ENCODE data around the gene AKAP8L.

Gene AKAP8L

GRCh38 chr19:15429825-15430467 is 11.2 kb upstream of the AKAP8L start:
- Histone ChIP-seq H3K4me3 (ENCODE audit: low read length) (peak overlapping the region; percentile 94), H3K36me3 (ENCODE audit: control insufficient read depth, insufficient read depth, low read length, severe bottlenecking) (peaks cover 33% of the 10 kb centered on the region), H3K9me3 (ENCODE audit: control insufficient read depth, low read length) (no peaks in the 10 kb centered on the region), H3K27me3 (replicated peaks; ENCODE audit: control insufficient read depth, insufficient read depth, low read length) (no peaks in the 10 kb centered on the region), H3K4me1 (ENCODE audit: control insufficient read depth, insufficient read depth, low read length) (peaks cover 24% of the 10 kb centered on the region), H3K9ac (ENCODE audit: low read length) (peak overlapping the region; percentile 61)
- DNase-seq (ENCODE audit: low read depth) = no peak

GRCh38 chr19:15428956-15429824 is 10.4 kb upstream of the AKAP8L start:
- Histone ChIP-seq H3K4me3 (ENCODE audit: low read length) (no peak overlapping the region), H3K27me3 (replicated peaks; ENCODE audit: control insufficient read depth, insufficient read depth, low read length) (no peaks in the 10 kb centered on the region), H3K9ac (ENCODE audit: low read length) (no peak overlapping the region), H3K4me1 (ENCODE audit: control insufficient read depth, insufficient read depth, low read length) (peaks cover 24% of the 10 kb centered on the region), H3K9me3 (ENCODE audit: control insufficient read depth, low read length) (no peaks in the 10 kb centered on the region), H3K36me3 (ENCODE audit: control insufficient read depth, insufficient read depth, low read length, severe bottlenecking) (peaks cover 40% of the 10 kb centered on the region)
- no peak for DNase-seq (ENCODE audit: low read depth)

GRCh38 chr19:15427991-15428471 is 9.2 kb upstream of the AKAP8L start:
- Histone ChIP-seq H3K36me3 (ENCODE audit: control insufficient read depth, insufficient read depth, low read length, severe bottlenecking) (peaks cover 52% of the 10 kb centered on the region), H3K4me1 (ENCODE audit: control insufficient read depth, insufficient read depth, low read length) (peaks cover 21% of the 10 kb centered on the region), H3K4me3 (ENCODE audit: low read length) (no peak overlapping the region), H3K9ac (ENCODE audit: low read length) (no peak overlapping the region), H3K27me3 (replicated peaks; ENCODE audit: control insufficient read depth, insufficient read depth, low read length) (no peaks in the 10 kb centered on the region), H3K9me3 (ENCODE audit: control insufficient read depth, low read length) (no peaks in the 10 kb centered on the region)
- DNase-seq (ENCODE audit: low read depth) = no peak

- H3K27me3 ChIP-seq (replicated peaks; ENCODE audit: control insufficient read depth, insufficient read depth, low read length) = no peaks in the 10 kb centered on the region
- no peak overlapping the region for H3K9ac ChIP-seq (ENCODE audit: low read length)
- no peak overlapping the region for H3K4me3 ChIP-seq (ENCODE audit: low read length)
- peaks cover 59% of the 10 kb centered on the region for H3K36me3 ChIP-seq (ENCODE audit: control insufficient read depth, insufficient read depth, low read length, severe bottlenecking)
- no peak for DNase-seq (ENCODE audit: low read depth)
- H3K9me3 ChIP-seq (ENCODE audit: control insufficient read depth, low read length) = no peaks in the 10 kb centered on the region
- H3K4me1 ChIP-seq (ENCODE audit: control insufficient read depth, insufficient read depth, low read length) = peaks cover 21% of the 10 kb centered on the region
These were observed 8.5 kb upstream of the AKAP8L start for GRCh38 chr19:15427350-15427700.

GRCh38 chr19:15426485-15427349 is 7.9 kb upstream of the AKAP8L start:
- Histone ChIP-seq H3K4me1 (ENCODE audit: control insufficient read depth, insufficient read depth, low read length) (peaks cover 20% of the 10 kb centered on the region), H3K9me3 (ENCODE audit: control insufficient read depth, low read length) (no peaks in the 10 kb centered on the region), H3K9ac (ENCODE audit: low read length) (no peak overlapping the region), H3K4me3 (ENCODE audit: low read length) (no peak overlapping the region), H3K36me3 (ENCODE audit: control insufficient read depth, insufficient read depth, low read length, severe bottlenecking) (peaks cover 60% of the 10 kb centered on the region), H3K27me3 (replicated peaks; ENCODE audit: control insufficient read depth, insufficient read depth, low read length) (no peaks in the 10 kb centered on the region)
- DNase-seq (ENCODE audit: low read depth) = no peak

GRCh38 chr19:15425321-15425950 is 6.6 kb upstream of the AKAP8L start:
- Histone ChIP-seq H3K9ac (ENCODE audit: low read length) (no peak overlapping the region), H3K4me3 (ENCODE audit: low read length) (no peak overlapping the region), H3K9me3 (ENCODE audit: control insufficient read depth, low read length) (no peaks in the 10 kb centered on the region), H3K36me3 (ENCODE audit: control insufficient read depth, insufficient read depth, low read length, severe bottlenecking) (peaks cover 60% of the 10 kb centered on the region), H3K27me3 (replicated peaks; ENCODE audit: control insufficient read depth, insufficient read depth, low read length) (no peaks in the 10 kb centered on the region), H3K4me1 (ENCODE audit: control insufficient read depth, insufficient read depth, low read length) (peaks cover 7% of the 10 kb centered on the region)
- no peak for DNase-seq (ENCODE audit: low read depth)

- Histone ChIP-seq H3K27me3 (replicated peaks; ENCODE audit: control insufficient read depth, insufficient read depth, low read length) (no peaks in the 10 kb centered on the region), H3K9me3 (ENCODE audit: control insufficient read depth, low read length) (no peaks in the 10 kb centered on the region), H3K4me1 (ENCODE audit: control insufficient read depth, insufficient read depth, low read length) (peaks cover 4% of the 10 kb centered on the region), H3K4me3 (ENCODE audit: low read length) (no peak overlapping the region), H3K9ac (ENCODE audit: low read length) (no peak overlapping the region), H3K36me3 (ENCODE audit: control insufficient read depth, insufficient read depth, low read length, severe bottlenecking) (peaks cover 60% of the 10 kb centered on the region)
- DNase-seq (ENCODE audit: low read depth) = no peak
These were observed 6.0 kb upstream of the AKAP8L start for GRCh38 chr19:15424692-15425272.

DNA sequence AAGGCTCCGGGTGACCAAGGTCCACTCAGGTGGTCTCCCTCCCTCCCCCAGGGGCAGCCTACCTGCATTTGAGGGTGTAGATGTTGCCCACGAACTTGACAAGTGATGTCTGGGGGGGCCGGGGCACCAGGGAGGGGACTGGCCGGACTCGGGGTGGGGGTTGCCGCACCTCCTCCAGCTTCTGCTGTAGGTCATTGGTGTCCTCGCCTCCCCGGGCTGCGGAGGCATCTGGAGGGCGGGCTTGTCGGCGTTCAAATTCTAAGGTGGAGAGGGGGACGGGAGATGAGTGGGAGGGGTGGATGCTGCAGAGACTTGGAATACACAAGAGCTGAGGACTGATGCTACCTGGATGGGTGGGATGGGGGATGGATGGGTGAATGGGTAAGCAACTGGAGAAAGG is 5.3 kb upstream of the AKAP8L start:
- Histone ChIP-seq H3K9ac (ENCODE audit: low read length) (no peak overlapping the region), H3K27me3 (replicated peaks; ENCODE audit: control insufficient read depth, insufficient read depth, low read length) (no peaks in the 10 kb centered on the region), H3K36me3 (ENCODE audit: control insufficient read depth, insufficient read depth, low read length, severe bottlenecking) (peaks cover 59% of the 10 kb centered on the region), H3K4me3 (ENCODE audit: low read length) (no peak overlapping the region), H3K9me3 (ENCODE audit: control insufficient read depth, low read length) (no peaks in the 10 kb centered on the region), H3K4me1 (ENCODE audit: control insufficient read depth, insufficient read depth, low read length) (peaks cover 9% of the 10 kb centered on the region)
- DNase-seq (ENCODE audit: low read depth) = no peak

DNA sequence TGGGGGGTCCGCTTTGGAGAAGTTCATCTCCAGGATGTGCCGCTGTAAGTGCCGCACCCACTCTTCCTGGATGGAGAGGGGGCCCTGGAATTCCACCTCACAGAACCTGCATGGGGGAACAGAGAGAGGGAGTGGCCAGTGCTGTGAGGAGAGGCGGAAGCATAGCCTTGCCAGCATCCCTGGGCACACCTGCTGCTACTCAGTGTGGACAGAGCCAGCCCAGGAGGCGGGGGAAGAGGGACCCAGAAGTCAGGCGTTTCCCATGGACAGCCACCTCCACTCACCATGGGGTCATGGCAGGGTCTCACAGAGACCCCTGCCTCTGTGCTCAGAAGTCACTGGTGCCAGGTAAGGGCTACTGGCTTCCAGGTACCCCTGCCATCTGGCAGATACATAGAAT is 4.3 kb upstream of the AKAP8L start:
- H3K9me3 ChIP-seq (ENCODE audit: control insufficient read depth, low read length) = no peaks in the 10 kb centered on the region
- H3K27me3 ChIP-seq (replicated peaks; ENCODE audit: control insufficient read depth, insufficient read depth, low read length) = no peaks in the 10 kb centered on the region
- no peak for DNase-seq (ENCODE audit: low read depth)
- peaks cover 53% of the 10 kb centered on the region for H3K36me3 ChIP-seq (ENCODE audit: control insufficient read depth, insufficient read depth, low read length, severe bottlenecking)
- H3K9ac ChIP-seq (ENCODE audit: low read length) = no peak overlapping the region
- no peak overlapping the region for H3K4me3 ChIP-seq (ENCODE audit: low read length)
- peaks cover 9% of the 10 kb centered on the region for H3K4me1 ChIP-seq (ENCODE audit: control insufficient read depth, insufficient read depth, low read length)

DNA sequence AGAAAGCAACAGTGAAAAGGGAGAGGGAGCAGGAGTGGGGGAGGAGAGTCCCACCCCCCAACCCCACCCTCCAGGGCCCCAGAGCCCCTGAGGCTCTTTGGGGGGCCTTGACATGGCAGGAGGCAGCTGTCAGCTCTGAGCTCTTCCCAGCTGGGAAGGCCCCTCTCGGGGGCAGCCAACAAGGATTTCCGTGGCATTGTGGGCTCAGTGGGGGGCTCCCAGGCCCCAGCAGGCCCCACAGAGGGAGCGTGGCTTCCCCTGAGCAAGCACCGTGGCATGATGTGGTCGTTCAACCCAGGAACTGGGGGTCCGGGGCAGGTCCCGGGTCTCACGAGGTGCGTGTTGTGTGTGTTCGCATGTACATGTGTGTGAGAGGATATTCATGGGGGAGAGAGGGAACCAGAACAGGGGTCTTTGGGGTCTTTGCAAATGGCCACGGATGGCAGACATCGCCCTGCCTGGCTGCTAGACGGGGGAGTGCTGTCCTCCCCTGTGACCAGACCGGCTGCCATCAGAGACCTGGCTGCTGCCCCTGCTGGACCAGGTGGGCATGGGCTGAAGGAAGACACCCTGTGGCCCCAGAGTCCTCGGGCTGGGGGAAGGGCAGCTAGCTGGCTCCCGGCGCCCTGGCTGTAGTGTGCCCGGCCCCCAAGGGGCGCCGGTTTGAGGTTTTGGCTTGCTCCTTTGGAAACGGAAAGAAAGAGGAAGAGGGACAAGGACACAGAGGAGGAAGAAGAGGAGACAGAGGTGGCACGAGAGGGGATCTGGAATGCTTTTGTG is 3.7 kb upstream of the AKAP8L start:
- no peak for DNase-seq (ENCODE audit: low read depth)
- peaks cover 49% of the 10 kb centered on the region for H3K36me3 ChIP-seq (ENCODE audit: control insufficient read depth, insufficient read depth, low read length, severe bottlenecking)
- H3K4me1 ChIP-seq (ENCODE audit: control insufficient read depth, insufficient read depth, low read length) = peaks cover 11% of the 10 kb centered on the region

More for the DNA sequence above, 3.7 kb upstream of the AKAP8L start:
- Histone ChIP-seq H3K9ac (ENCODE audit: low read length) (no peak overlapping the region), H3K4me3 (ENCODE audit: low read length) (no peak overlapping the region), H3K27me3 (replicated peaks; ENCODE audit: control insufficient read depth, insufficient read depth, low read length) (no peaks in the 10 kb centered on the region), H3K9me3 (ENCODE audit: control insufficient read depth, low read length) (no peaks in the 10 kb centered on the region)
